CD4-positive, alpha-beta T cell treated with Interleukin-15 for 4 hours (primary cell): Measurements from ENCODE around the gene CSK.

Source experiments
- DNase-seq: peaks from one replicate; pipeline ENCODE4 v3.0.0-alpha.2; 2020; ENCODE audit warnings: low spot score

Gene CSK

GRCh38 chr15:74826364-74826819 lies 44.5 kb downstream of the CSK start, which contains the start of gene CPLX3:
TSS of gene CPLX3 (plus strand) at chr15:74826627. CDS start at chr15:74826704, 77 bp downstream.
- peak; percentile 36 for DNase-seq

GRCh38 chr15:74826921-74827320 lies 45.0 kb downstream of the CSK start:
- DNase-seq: no peak

- no peak for DNase-seq
Observed at GRCh38 chr15:74827614-74828013, 45.7 kb downstream of the CSK start.

GRCh38 chr15:74828835-74829234 lies 47.0 kb downstream of the CSK start:
- DNase-seq: no peak

- no peak for DNase-seq
Observed at GRCh38 chr15:74829486-74829885, 47.6 kb downstream of the CSK start.

GRCh38 chr15:74829991-74830390 lies 48.1 kb downstream of the CSK start:
- DNase-seq: no peak

- DNase-seq: no peak
Observed at GRCh38 chr15:74830868-74831267, 49.0 kb downstream of the CSK start.

GRCh38 chr15:74831813-74832495 lies 50.1 kb downstream of the CSK start:
- DNase-seq: no peak

GRCh38 chr15:74832826-74833225 lies 50.9 kb downstream of the CSK start:
- DNase-seq: no peak

GRCh38 chr15:74833376-74834107 lies 51.7 kb downstream of the CSK start:
- no peak for DNase-seq

- peak; percentile 47 for DNase-seq
Observed at GRCh38 chr15:74835312-74835823, 53.5 kb downstream of the CSK start.

- DNase-seq: no peak
Observed at GRCh38 chr15:74836846-74837245, 55.0 kb downstream of the CSK start.

- DNase-seq: no peak
Observed at GRCh38 chr15:74837482-74838136, 55.7 kb downstream of the CSK start.

GRCh38 chr15:74838137-74838516 lies 56.2 kb downstream of the CSK start:
- no peak for DNase-seq

- no peak for DNase-seq
Observed at GRCh38 chr15:74838746-74839525, 57.1 kb downstream of the CSK start.

GRCh38 chr15:74839526-74840395 lies 57.9 kb downstream of the CSK start:
- DNase-seq: no peak

GRCh38 chr15:74840851-74841775 lies 59.2 kb downstream of the CSK start:
- DNase-seq: no peak

GRCh38 chr15:74841891-74842373 lies 60.1 kb downstream of the CSK start:
- DNase-seq: no peak

- peak; percentile 91 for DNase-seq
Observed at GRCh38 chr15:74842581-74843444, 60.9 kb downstream of the CSK start, which contains the start of gene ULK3. TSS of gene ULK3 (minus strand) at chr15:74843156. CDS start at chr15:74843105, 51 bp downstream.
